Activated T-cell treated with anti-CD3 and anti-CD28 coated beads, Interleukin-2, amount 50 U/mL, for 72 hours (primary cell): ENCODE measurements around the gene MTF2. TPM values are rescaled to one million over a fixed set of nuclear protein-coding genes. Genes with fewer than 3 reads are reported as not detected.

Source experiments
- ATAC-seq, 2 donors: fragments of 150-1000 bp; cut with Tn5 transposase; replicated peaks in 1 of 2; 2 replicates each; pipeline ENCODE4 v1.10.0; 2021; ENCODE audit warnings: moderate library complexity in 2 of 2, mild to moderate bottlenecking in 1 of 2
- DNase-seq, 2 donors: peaks; one replicate each; pipeline ENCODE4 v3.0.0; 2021 to 2022; ENCODE audit warnings: mixed read lengths in 1 of 2
- H3K27ac Mint-ChIP-seq: one replicate; pipeline ENCODE4 v1.8.0; 2022; ENCODE audit warnings: mild to moderate bottlenecking, moderate library complexity, mixed read lengths
- H3K27me3 Mint-ChIP-seq: one replicate; pipeline ENCODE4 v1.8.0; 2022; ENCODE audit warnings: low read depth, mixed read lengths
- H3K36me3 Mint-ChIP-seq, 2 donors: one replicate each; pipeline ENCODE4 v1.8.0; 2022; ENCODE audit warnings: mixed read lengths in 2 of 2, mild to moderate bottlenecking in 1 of 2; ENCODE audit not compliant: insufficient read depth in 2 of 2
- H3K4me1 Mint-ChIP-seq: one replicate; pipeline ENCODE4 v1.8.0; 2022; ENCODE audit warnings: low read depth, mixed read lengths
- H3K4me3 Mint-ChIP-seq, 2 donors: one replicate each; pipeline ENCODE4 v1.8.0; 2022; ENCODE audit warnings: mild to moderate bottlenecking in 2 of 2, mixed read lengths in 2 of 2, moderate library complexity in 2 of 2
- H3K9me3 Mint-ChIP-seq, 2 donors: one replicate each; pipeline ENCODE4 v1.8.0; 2022; ENCODE audit warnings: mixed read lengths in 2 of 2
- total RNA-seq, 2 donors: library from RNA; stranded (reverse); gene quantifications; one replicate each; pipeline ENCODE4 v1.2.3, GENCODE V29; 2022

MTF2 gene
- total RNA-seq, 2 donors from 2014 or later = 45.6 to 51.7 TPM

- Mint-ChIP-seq H3K4me3 (no peak overlapping the region), H3K9me3 (no peaks in the 10 kb centered on the region), H3K4me1 (peaks cover 6% of the 10 kb centered on the region), H3K36me3 (peaks cover 0 to 4% of the 10 kb centered on the region in 2 donors), H3K27me3 (no peaks in the 10 kb centered on the region), H3K27ac (no peak overlapping the region)
- ATAC-seq (no peak), DNase-seq (no peak)
These were observed 50.5 kb downstream of the MTF2 start for GRCh38 chr1:93129507-93130099.

GRCh38 chr1:93132638-93133037 lies 53.6 kb downstream of the MTF2 start:
- no peak overlapping the region for H3K4me3 Mint-ChIP-seq
- H3K36me3 Mint-ChIP-seq = peaks cover 4% of the 10 kb centered on the region in 2 donors
- DNase-seq = no peak
- no peaks in the 10 kb centered on the region for H3K27me3 Mint-ChIP-seq
- no peaks in the 10 kb centered on the region for H3K4me1 Mint-ChIP-seq
- H3K27ac Mint-ChIP-seq = no peak overlapping the region
- H3K9me3 Mint-ChIP-seq = no peaks in the 10 kb centered on the region
- ATAC-seq = no peak

GRCh38 chr1:93136445-93136844 lies 57.4 kb downstream of the MTF2 start:
- Mint-ChIP-seq H3K27me3 (no peaks in the 10 kb centered on the region), H3K4me1 (no peaks in the 10 kb centered on the region), H3K9me3 (no peaks in the 10 kb centered on the region), H3K27ac (no peak overlapping the region), H3K4me3 (no peak overlapping the region), H3K36me3 (peaks cover 4 to 14% of the 10 kb centered on the region in 2 donors)
- DNase-seq = no peak
- ATAC-seq = no peak

GRCh38 chr1:93137604-93138292 lies 58.7 kb downstream of the MTF2 start:
- no peaks in the 10 kb centered on the region for H3K9me3 Mint-ChIP-seq
- peaks cover 4% of the 10 kb centered on the region for H3K4me1 Mint-ChIP-seq
- H3K27ac Mint-ChIP-seq = peak overlapping the region; percentile 75
- H3K36me3 Mint-ChIP-seq = peaks cover 4 to 14% of the 10 kb centered on the region in 2 donors
- no peaks in the 10 kb centered on the region for H3K27me3 Mint-ChIP-seq
- DNase-seq (no peak), ATAC-seq (peak in 1 of 2 donors; percentile 36)
- H3K4me3 Mint-ChIP-seq = no peak overlapping the region

GRCh38 chr1:93140106-93140505 lies 61.0 kb downstream of the MTF2 start:
- peak overlapping the region; percentile 67 for H3K27ac Mint-ChIP-seq
- no peak overlapping the region for H3K4me3 Mint-ChIP-seq
- peaks cover 4 to 18% of the 10 kb centered on the region in 2 donors for H3K36me3 Mint-ChIP-seq
- DNase-seq (no peak), ATAC-seq (peak in 1 of 2 donors; percentile 25)
- H3K4me1 Mint-ChIP-seq = peaks cover 4% of the 10 kb centered on the region
- H3K27me3 Mint-ChIP-seq = no peaks in the 10 kb centered on the region
- H3K9me3 Mint-ChIP-seq = no peaks in the 10 kb centered on the region

- peaks cover 0 to 14% of the 10 kb centered on the region in 2 donors for H3K36me3 Mint-ChIP-seq
- no peak overlapping the region for H3K4me3 Mint-ChIP-seq
- H3K4me1 Mint-ChIP-seq = peaks cover 8% of the 10 kb centered on the region
- no peaks in the 10 kb centered on the region for H3K9me3 Mint-ChIP-seq
- no peak for ATAC-seq
- no peaks in the 10 kb centered on the region for H3K27me3 Mint-ChIP-seq
- H3K27ac Mint-ChIP-seq = peak overlapping the region; percentile 19
- DNase-seq = no peak
These were observed 63.1 kb downstream of the MTF2 start for GRCh38 chr1:93142161-93142560.

GRCh38 chr1:93143136-93143535 lies 64.1 kb downstream of the MTF2 start:
- no peaks in the 10 kb centered on the region for H3K9me3 Mint-ChIP-seq
- H3K36me3 Mint-ChIP-seq = peaks cover 6 to 20% of the 10 kb centered on the region in 2 donors
- no peak overlapping the region for H3K4me3 Mint-ChIP-seq
- no peaks in the 10 kb centered on the region for H3K27me3 Mint-ChIP-seq
- H3K27ac Mint-ChIP-seq = peak overlapping the region; percentile 54
- peaks cover 8% of the 10 kb centered on the region for H3K4me1 Mint-ChIP-seq
- ATAC-seq (peak in 1 of 2 donors; percentile 44), DNase-seq (no peak)

- Mint-ChIP-seq H3K27me3 (no peaks in the 10 kb centered on the region), H3K27ac (no peak overlapping the region), H3K4me1 (peaks cover 8% of the 10 kb centered on the region), H3K9me3 (no peaks in the 10 kb centered on the region), H3K36me3 (peaks cover 8 to 21% of the 10 kb centered on the region in 2 donors), H3K4me3 (no peak overlapping the region)
- ATAC-seq (no peak), DNase-seq (no peak)
These were observed 64.7 kb downstream of the MTF2 start for GRCh38 chr1:93143769-93144168.

GRCh38 chr1:93148001-93148400 lies 68.9 kb downstream of the MTF2 start:
- H3K4me1 Mint-ChIP-seq = peaks cover 10% of the 10 kb centered on the region
- no peaks in the 10 kb centered on the region for H3K9me3 Mint-ChIP-seq
- ATAC-seq = no peak
- H3K4me3 Mint-ChIP-seq = no peak overlapping the region
- no peaks in the 10 kb centered on the region for H3K27me3 Mint-ChIP-seq
- no peak for DNase-seq
- H3K27ac Mint-ChIP-seq = peak overlapping the region; percentile 71
- H3K36me3 Mint-ChIP-seq = peaks cover 14 to 16% of the 10 kb centered on the region in 2 donors

GRCh38 chr1:93150729-93151128 lies 71.6 kb downstream of the MTF2 start:
- DNase-seq (no peak), ATAC-seq (no peak)
- peaks cover 19% of the 10 kb centered on the region for H3K4me1 Mint-ChIP-seq
- peaks cover 13 to 16% of the 10 kb centered on the region in 2 donors for H3K36me3 Mint-ChIP-seq
- H3K4me3 Mint-ChIP-seq = no peak overlapping the region
- H3K27me3 Mint-ChIP-seq = no peaks in the 10 kb centered on the region
- no peaks in the 10 kb centered on the region for H3K9me3 Mint-ChIP-seq
- peak overlapping the region; percentile 47 for H3K27ac Mint-ChIP-seq

GRCh38 chr1:93151474-93151873 lies 72.4 kb downstream of the MTF2 start:
- Mint-ChIP-seq H3K27me3 (no peaks in the 10 kb centered on the region), H3K4me1 (peaks cover 17% of the 10 kb centered on the region), H3K4me3 (no peak overlapping the region), H3K27ac (peak overlapping the region; percentile 47), H3K9me3 (no peaks in the 10 kb centered on the region), H3K36me3 (peaks cover 15 to 17% of the 10 kb centered on the region in 2 donors)
- DNase-seq (no peak), ATAC-seq (no peak)

GRCh38 chr1:93152835-93153234 lies 73.8 kb downstream of the MTF2 start:
- peak in 1 of 2 donors; percentile 58 for ATAC-seq
- peak overlapping the region; percentile 46 for H3K27ac Mint-ChIP-seq
- H3K36me3 Mint-ChIP-seq = peaks cover 13 to 15% of the 10 kb centered on the region in 2 donors
- no peaks in the 10 kb centered on the region for H3K27me3 Mint-ChIP-seq
- H3K4me1 Mint-ChIP-seq = peaks cover 17% of the 10 kb centered on the region
- H3K4me3 Mint-ChIP-seq = peak overlapping the region in 1 of 2 donors; percentile 16
- no peaks in the 10 kb centered on the region for H3K9me3 Mint-ChIP-seq
- no peak for DNase-seq

- Mint-ChIP-seq H3K4me1 (peaks cover 17% of the 10 kb centered on the region), H3K27ac (no peak overlapping the region), H3K4me3 (no peak overlapping the region), H3K9me3 (no peaks in the 10 kb centered on the region), H3K27me3 (no peaks in the 10 kb centered on the region), H3K36me3 (peaks cover 8 to 13% of the 10 kb centered on the region in 2 donors)
- peak in 1 of 2 donors; percentile 29 for ATAC-seq
- no peak for DNase-seq
These were observed 75.8 kb downstream of the MTF2 start for GRCh38 chr1:93154898-93155297.
